ENCODE results near the gene TRABD2B.
A peak's percentile ranks its signal among the peaks of the same experiment; 100 is the strongest.

The TRABD2B gene

GRCh38 chr1:47765742-47766485, 231.3 kb downstream of the TRABD2B start:
- DNase-seq (ENCODE audit: insufficient read length, low spot score) (no peak), FAIRE-seq (no peak)

- FAIRE-seq, result no peak
- no peak for DNase-seq (ENCODE audit: insufficient read length, low spot score)
Observed at GRCh38 chr1:47765236-47765635, 231.9 kb downstream of the TRABD2B start.

- FAIRE-seq (no peak), DNase-seq (ENCODE audit: insufficient read length, low spot score) (no peak)
Observed at GRCh38 chr1:47764461-47765046, 232.6 kb downstream of the TRABD2B start.

- FAIRE-seq, result no peak
Observed at GRCh38 chr1:47763591-47764171, 233.5 kb downstream of the TRABD2B start.

GRCh38 chr1:47761974-47762373, 235.2 kb downstream of the TRABD2B start:
- FAIRE-seq, result no peak
- DNase-seq (ENCODE audit: insufficient read length, low spot score), result no peak

More at GRCh38 chr1:47763591-47764171, 233.5 kb downstream of the TRABD2B start:
- DNase-seq (ENCODE audit: insufficient read length, low spot score), result no peak

GRCh38 chr1:47761201-47761930, 235.8 kb downstream of the TRABD2B start:
- FAIRE-seq (no peak), DNase-seq (ENCODE audit: insufficient read length, low spot score) (no peak)

- no peak for FAIRE-seq
- DNase-seq (ENCODE audit: insufficient read length, low spot score), result no peak
Observed at GRCh38 chr1:47759936-47760629, 237.1 kb downstream of the TRABD2B start.

GRCh38 chr1:47759251-47759935, 237.8 kb downstream of the TRABD2B start:
- no peak for FAIRE-seq
- DNase-seq (ENCODE audit: insufficient read length, low spot score), result no peak

- FAIRE-seq (no peak), DNase-seq (ENCODE audit: insufficient read length, low spot score) (no peak)
Observed at GRCh38 chr1:47758341-47759250, 238.6 kb downstream of the TRABD2B start.

- no peak for FAIRE-seq
Observed at GRCh38 chr1:47757226-47757975, 239.8 kb downstream of the TRABD2B start.

GRCh38 chr1:47756411-47756810, 240.8 kb downstream of the TRABD2B start:
- DNase-seq (ENCODE audit: insufficient read length, low spot score) (no peak), FAIRE-seq (no peak)

More at GRCh38 chr1:47757226-47757975, 239.8 kb downstream of the TRABD2B start:
- no peak for DNase-seq (ENCODE audit: insufficient read length, low spot score)

GRCh38 chr1:47756006-47756405, 241.2 kb downstream of the TRABD2B start:
- FAIRE-seq (no peak), DNase-seq (ENCODE audit: insufficient read length, low spot score) (no peak)

GRCh38 chr1:47755101-47755990, 241.8 kb downstream of the TRABD2B start:
- DNase-seq (ENCODE audit: insufficient read length, low spot score) (peak; percentile 53), FAIRE-seq (peak; percentile 74)

- no peak for DNase-seq (ENCODE audit: insufficient read length, low spot score)
- no peak for FAIRE-seq
Observed at GRCh38 chr1:47754221-47754620, 243.0 kb downstream of the TRABD2B start.

GRCh38 chr1:47753808-47754207, 243.4 kb downstream of the TRABD2B start:
- FAIRE-seq (no peak), DNase-seq (ENCODE audit: insufficient read length, low spot score) (no peak)

GRCh38 chr1:47752559-47752958, 244.6 kb downstream of the TRABD2B start:
- FAIRE-seq, result no peak
- DNase-seq (ENCODE audit: insufficient read length, low spot score), result no peak

GRCh38 chr1:47751996-47752451, 245.2 kb downstream of the TRABD2B start:
- no peak for FAIRE-seq
- no peak for DNase-seq (ENCODE audit: insufficient read length, low spot score)
